Measurements from ENCODE around the gene RNF112. TPM values are rescaled to one million over a fixed set of nuclear protein-coding genes. Genes with fewer than 3 reads are reported as not detected.
A peak's percentile ranks its signal among the peaks of the same experiment; 100 is the strongest.

The RNF112 gene
- total RNA-seq, 6 experiments from 2014 or later = 0.12 to 0.86 (median 0.54) TPM

- Histone ChIP-seq H3K4me1 (peaks cover 0 to 18% (median 7%) of the 10 kb centered on the region in 4 donors), H3K27me3 (no peaks in the 10 kb centered on the region), H3K27ac (no peak overlapping the region), H3K9me3 (no peaks in the 10 kb centered on the region), H3K36me3 (peaks cover 0 to 24% (median 6%) of the 10 kb centered on the region in 4 donors), H3K4me3 (no peak overlapping the region)
- TF ChIP-seq POLR2A (IDR thresholded peaks at IDR 0.05) = no peak
- no peak for TF ChIP-seq CTCF (IDR thresholded peaks at IDR 0.05)
- intact Hi-C loops (cut with DNase I) = no loop called here
- 72% methylated on average over 4 of the region's 29 CpGs for WGBS (ENCODE audit: insufficient coverage, low coverage, low lambda C conversion rate, missing lambda C conversion rate)
- DNase-seq (peak in 2 of 3 donors; percentile 18 to 45), ATAC-seq (no peak)
Observed at GRCh38 chr17:19380481-19381301, 30.3 kb upstream of the RNF112 start.

- TF ChIP-seq POLR2A (IDR thresholded peaks at IDR 0.05) (no peak), CTCF (IDR thresholded peaks at IDR 0.05) (no peak)
- H3K27ac ChIP-seq = no peak overlapping the region
- no peaks in the 10 kb centered on the region for H3K9me3 ChIP-seq
- peaks cover 0 to 24% (median 6%) of the 10 kb centered on the region in 4 donors for H3K36me3 ChIP-seq
- peaks cover 0 to 22% (median 7%) of the 10 kb centered on the region in 4 donors for H3K4me1 ChIP-seq
- H3K27me3 ChIP-seq = no peaks in the 10 kb centered on the region
- ATAC-seq = no peak
- H3K4me3 ChIP-seq = no peak overlapping the region
- peak in 2 of 3 donors; percentile 11 to 39 for DNase-seq
- 100% methylated on average over 1 of the region's 7 CpGs for WGBS (ENCODE audit: insufficient coverage, low coverage, low lambda C conversion rate, missing lambda C conversion rate)
- intact Hi-C loops (cut with DNase I) = no loop called here
Observed at GRCh38 chr17:19381361-19381740, 29.7 kb upstream of the RNF112 start.

- intact Hi-C loops (cut with DNase I) = no loop called here
- peaks cover 0 to 20% (median 5%) of the 10 kb centered on the region in 4 donors for H3K4me1 ChIP-seq
- TF ChIP-seq POLR2A (IDR thresholded peaks at IDR 0.05) = no peak
- TF ChIP-seq CTCF (IDR thresholded peaks at IDR 0.05) = no peak
- H3K27ac ChIP-seq = no peak overlapping the region
- no peaks in the 10 kb centered on the region for H3K9me3 ChIP-seq
- ATAC-seq (no peak), DNase-seq (peak in 2 of 3 donors; percentile 24 to 42)
- WGBS (ENCODE audit: insufficient coverage, low coverage, low lambda C conversion rate, missing lambda C conversion rate) = 90% methylated on average over 2 of the region's 31 CpGs
- no peaks in the 10 kb centered on the region for H3K27me3 ChIP-seq
- H3K4me3 ChIP-seq = no peak overlapping the region
- H3K36me3 ChIP-seq = peaks cover 0 to 24% (median 6%) of the 10 kb centered on the region in 4 donors
Observed at GRCh38 chr17:19381741-19382444, 29.1 kb upstream of the RNF112 start.

- DNase-seq (peak in 2 of 3 donors; percentile 10 to 41), ATAC-seq (no peak)
- peaks cover 0 to 24% (median 6%) of the 10 kb centered on the region in 4 donors for H3K36me3 ChIP-seq
- no peak overlapping the region for H3K27ac ChIP-seq
- no peaks in the 10 kb centered on the region for H3K27me3 ChIP-seq
- WGBS (ENCODE audit: insufficient coverage, low coverage, low lambda C conversion rate, missing lambda C conversion rate) = 80% methylated on average over 4 of the region's 13 CpGs
- no peak overlapping the region for H3K4me3 ChIP-seq
- intact Hi-C loops (cut with DNase I) = no loop called here
- TF ChIP-seq POLR2A (IDR thresholded peaks at IDR 0.05) (no peak), CTCF (IDR thresholded peaks at IDR 0.05) (no peak)
- H3K9me3 ChIP-seq = no peaks in the 10 kb centered on the region
- H3K4me1 ChIP-seq = peaks cover 0 to 16% (median 3%) of the 10 kb centered on the region in 4 donors
Observed at GRCh38 chr17:19382531-19383444, 28.2 kb upstream of the RNF112 start.

Measured in right lobe of liver (tissue), 6 donors.